Activated T-cell treated with anti-CD3 and anti-CD28 coated beads, Interleukin-2, amount 50 U/mL, for 72 hours (primary cell): Measurements from ENCODE around the gene TM9SF1. TPM values are rescaled to one million over a fixed set of nuclear protein-coding genes. Genes with fewer than 3 reads are reported as not detected.
"Not testable (repeated sequence)": the region's sequence is repeated elsewhere in the genome, so short reads cannot be mapped to it uniquely, and the experiment has no call there.

ENCODE experiments used
- ATAC-seq, 2 donors: fragments of 150-1000 bp; cut with Tn5 transposase; replicated peaks in 1 of 2; 2 replicates each; pipeline ENCODE4 v1.10.0; 2021; ENCODE audit warnings: moderate library complexity in 2 of 2, mild to moderate bottlenecking in 1 of 2
- DNase-seq, 2 donors: peaks; one replicate each; pipeline ENCODE4 v3.0.0; 2021 to 2022; ENCODE audit warnings: mixed read lengths in 1 of 2
- H3K27ac Mint-ChIP-seq: one replicate; pipeline ENCODE4 v1.8.0; 2022; ENCODE audit warnings: mild to moderate bottlenecking, moderate library complexity, mixed read lengths
- H3K27me3 Mint-ChIP-seq: one replicate; pipeline ENCODE4 v1.8.0; 2022; ENCODE audit warnings: low read depth, mixed read lengths
- H3K36me3 Mint-ChIP-seq, 2 donors: one replicate each; pipeline ENCODE4 v1.8.0; 2022; ENCODE audit warnings: mixed read lengths in 2 of 2, mild to moderate bottlenecking in 1 of 2; ENCODE audit not compliant: insufficient read depth in 2 of 2
- H3K4me1 Mint-ChIP-seq: one replicate; pipeline ENCODE4 v1.8.0; 2022; ENCODE audit warnings: low read depth, mixed read lengths
- H3K4me3 Mint-ChIP-seq, 2 donors: one replicate each; pipeline ENCODE4 v1.8.0; 2022; ENCODE audit warnings: mild to moderate bottlenecking in 2 of 2, mixed read lengths in 2 of 2, moderate library complexity in 2 of 2
- H3K9me3 Mint-ChIP-seq, 2 donors: one replicate each; pipeline ENCODE4 v1.8.0; 2022; ENCODE audit warnings: mixed read lengths in 2 of 2
- total RNA-seq, 2 donors: library from RNA; stranded (reverse); gene quantifications; one replicate each; pipeline ENCODE4 v1.2.3, GENCODE V29; 2022

TM9SF1 gene
- total RNA-seq, 2 donors from 2014 or later: 27.4 to 32.5 TPM

DNA sequence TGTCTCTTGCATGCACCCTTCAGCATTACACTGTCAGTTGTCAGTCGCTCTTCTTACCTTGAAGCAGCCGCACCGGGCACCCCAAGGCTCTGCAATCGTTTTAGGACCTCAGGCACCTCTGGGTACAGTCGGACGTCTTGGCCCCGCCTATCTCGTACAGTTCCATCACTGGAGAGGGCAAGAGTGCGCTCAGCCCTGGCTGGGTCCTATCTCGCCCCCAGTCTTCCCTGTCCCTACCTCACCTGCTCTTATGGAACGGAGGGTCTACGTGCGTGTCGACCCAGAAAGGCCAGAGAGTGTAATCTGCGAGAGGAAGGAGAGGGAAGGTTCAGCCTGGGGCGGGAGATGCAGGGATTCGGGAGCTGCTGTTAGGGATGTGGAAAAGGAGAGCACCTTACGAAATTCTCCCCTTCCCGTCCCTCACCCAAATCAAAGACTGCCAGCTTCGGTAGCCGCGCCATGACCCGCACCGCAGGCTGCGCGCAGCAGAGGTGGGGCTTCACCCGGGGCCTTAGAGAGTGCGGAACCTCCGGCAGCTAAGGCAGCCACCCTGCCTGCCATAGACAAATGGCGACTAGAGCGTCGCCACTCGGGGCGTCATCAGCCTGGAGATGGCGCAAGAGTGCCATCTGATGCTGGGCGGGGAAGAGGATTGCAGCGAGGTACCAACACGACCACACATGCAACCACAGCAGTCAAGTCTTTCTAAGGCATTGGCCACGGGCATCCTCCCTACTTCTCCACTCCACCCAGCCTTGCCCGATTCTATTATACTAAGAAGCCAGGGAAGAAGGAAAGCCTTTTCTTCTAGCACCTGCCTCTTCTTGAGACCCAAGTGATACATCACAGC is 20.5 kb upstream of the TM9SF1 start, which contains the start of gene MDP1:
Gene MDP1, minus strand, starts transcription at position 572 of the 850 bp plus-strand sequence. Its CDS starts 111 bp downstream, at position 461.
- peak within 1 kb of the TSS; percentile 79 to 91 for H3K4me3 Mint-ChIP-seq
- peak; percentile 88 to 89 for DNase-seq
- no peaks in the 10 kb centered on the region for H3K9me3 Mint-ChIP-seq
- H3K27ac Mint-ChIP-seq: peak within 1 kb of the TSS; percentile 93
- H3K36me3 Mint-ChIP-seq: peaks cover 5 to 9% of the 10 kb centered on the region in 2 donors
- H3K27me3 Mint-ChIP-seq: no peaks in the 10 kb centered on the region
- peak; percentile 76 to 77 for ATAC-seq
- H3K4me1 Mint-ChIP-seq: peaks cover 50% of the 10 kb centered on the region

- peaks cover 58% of the 10 kb centered on the region for H3K4me1 Mint-ChIP-seq
- ATAC-seq: no peak
Observed at GRCh38 chr14:24213866-24214662, 18.8 kb upstream of the TM9SF1 start.

GRCh38 chr14:24212924-24213865 is 18.0 kb upstream of the TM9SF1 start, which contains the start of gene CHMP4A:
CHMP4A (minus strand) TSS chr14:24213488; CDS start chr14:24213439, 49 bp downstream.
- ATAC-seq (peak; percentile 86 to 88), DNase-seq (peak; percentile 96 to 98)
- H3K36me3 Mint-ChIP-seq: peaks cover 13 to 19% of the 10 kb centered on the region in 2 donors
- no peaks in the 10 kb centered on the region for H3K9me3 Mint-ChIP-seq
- H3K4me3 Mint-ChIP-seq: peak within 1 kb of the TSS; percentile 79 to 91
- H3K4me1 Mint-ChIP-seq: peaks cover 58% of the 10 kb centered on the region
- H3K27me3 Mint-ChIP-seq: no peaks in the 10 kb centered on the region
- H3K27ac Mint-ChIP-seq: peak within 1 kb of the TSS; percentile 93

More at GRCh38 chr14:24213866-24214662, 18.8 kb upstream of the TM9SF1 start:
- peak overlapping the region; percentile 93 for H3K27ac Mint-ChIP-seq
- peaks cover 13 to 16% of the 10 kb centered on the region in 2 donors for H3K36me3 Mint-ChIP-seq
- DNase-seq: no peak
- no peaks in the 10 kb centered on the region for H3K27me3 Mint-ChIP-seq
- peak overlapping the region; percentile 79 to 91 for H3K4me3 Mint-ChIP-seq
- no peaks in the 10 kb centered on the region for H3K9me3 Mint-ChIP-seq

- H3K4me1 Mint-ChIP-seq: peaks cover 63% of the 10 kb centered on the region
Observed at GRCh38 chr14:24211311-24211710, 16.1 kb upstream of the TM9SF1 start.

DNA sequence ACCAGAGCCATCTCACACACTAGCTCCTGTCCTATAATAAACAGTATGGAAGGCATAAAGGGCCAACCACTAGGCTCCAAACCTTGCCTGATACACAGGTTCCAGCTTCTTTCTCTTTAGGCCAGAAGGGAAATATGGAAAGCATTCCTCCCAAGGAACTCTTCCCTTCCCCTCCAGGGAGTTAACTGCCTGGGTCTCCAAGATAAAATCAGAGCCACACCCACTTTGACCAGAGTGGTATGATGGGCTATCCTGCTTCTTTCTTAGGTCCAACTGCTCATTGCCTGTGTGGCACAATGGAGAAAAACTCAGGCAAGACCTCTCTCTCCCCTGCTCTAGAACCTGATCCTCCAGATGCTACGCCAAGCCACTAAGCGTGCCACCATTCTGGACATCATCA is 12.4 kb upstream of the TM9SF1 start:
- Mint-ChIP-seq H3K36me3 (peaks cover 25 to 40% of the 10 kb centered on the region in 2 donors), H3K4me1 (peaks cover 36% of the 10 kb centered on the region), H3K27ac (peak overlapping the region; percentile 45), H3K27me3 (no peaks in the 10 kb centered on the region), H3K4me3 (no peak overlapping the region), H3K9me3 (peaks cover 3 to 4% of the 10 kb centered on the region in 2 donors)
- DNase-seq (no peak), ATAC-seq (no peak)

More at GRCh38 chr14:24211311-24211710, 16.1 kb upstream of the TM9SF1 start:
- Mint-ChIP-seq H3K36me3 (peaks cover 18 to 33% of the 10 kb centered on the region in 2 donors), H3K4me3 (no peak overlapping the region), H3K27me3 (no peaks in the 10 kb centered on the region), H3K27ac (no peak overlapping the region), H3K9me3 (no peaks in the 10 kb centered on the region)
- no peak for DNase-seq
- no peak for ATAC-seq

GRCh38 chr14:24207104-24207551 is 11.9 kb upstream of the TM9SF1 start:
- ATAC-seq: peak in 1 of 2 donors; percentile 41
- peaks cover 3 to 5% of the 10 kb centered on the region in 2 donors for H3K9me3 Mint-ChIP-seq
- H3K4me1 Mint-ChIP-seq: peaks cover 31% of the 10 kb centered on the region
- H3K4me3 Mint-ChIP-seq: no peak overlapping the region
- peak overlapping the region; percentile 40 for H3K27ac Mint-ChIP-seq
- no peak for DNase-seq
- no peaks in the 10 kb centered on the region for H3K27me3 Mint-ChIP-seq
- peaks cover 25 to 44% of the 10 kb centered on the region in 2 donors for H3K36me3 Mint-ChIP-seq

DNA sequence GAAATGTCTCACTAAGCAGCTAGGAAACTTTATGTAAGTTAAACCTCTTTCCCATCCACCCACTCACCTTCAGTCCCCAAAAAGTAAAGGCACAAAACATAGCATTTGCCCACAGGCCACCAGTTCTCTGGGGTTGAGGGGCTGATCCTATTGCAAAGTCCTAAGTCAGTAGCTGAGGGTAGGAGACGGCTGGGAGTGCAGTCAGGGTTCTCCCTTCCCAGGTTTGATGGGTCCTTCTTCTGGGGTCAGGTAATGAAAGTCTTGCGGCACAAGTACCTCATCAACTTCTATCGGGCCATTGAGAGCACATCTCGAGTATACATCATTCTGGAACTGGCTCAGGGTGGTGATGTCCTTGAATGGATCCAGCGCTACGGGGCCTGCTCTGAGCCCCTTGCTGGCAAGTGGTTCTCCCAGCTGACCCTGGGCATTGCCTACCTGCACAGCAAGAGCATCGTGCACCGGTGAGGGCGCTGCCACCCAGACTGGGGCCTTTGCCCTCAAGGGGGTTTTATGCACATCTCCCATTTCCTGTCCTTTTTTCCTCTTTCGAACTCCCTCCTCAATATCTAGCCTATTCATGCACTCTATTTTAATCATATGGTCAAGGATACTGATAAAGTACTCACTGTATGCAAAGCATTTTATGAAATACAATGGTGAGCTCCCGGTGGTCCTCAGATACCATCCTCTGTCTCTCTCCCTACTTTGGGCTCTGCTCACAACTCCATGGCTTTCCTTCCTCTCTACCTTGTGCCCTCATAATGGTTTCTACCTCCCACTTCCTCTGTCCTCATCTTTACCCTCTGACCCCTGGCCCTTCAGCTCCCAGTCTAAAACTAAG is 11.2 kb upstream of the TM9SF1 start:
- Mint-ChIP-seq H3K27me3 (no peaks in the 10 kb centered on the region), H3K27ac (peak overlapping the region; percentile 40), H3K9me3 (peaks cover 6 to 7% of the 10 kb centered on the region in 2 donors), H3K4me1 (peaks cover 24% of the 10 kb centered on the region), H3K36me3 (peaks cover 27 to 47% of the 10 kb centered on the region in 2 donors), H3K4me3 (no peak overlapping the region)
- DNase-seq (no peak), ATAC-seq (no peak)

- H3K27me3 Mint-ChIP-seq: no peaks in the 10 kb centered on the region
- no peak overlapping the region for H3K4me3 Mint-ChIP-seq
- no peak overlapping the region for H3K27ac Mint-ChIP-seq
- ATAC-seq: no peak
- H3K36me3 Mint-ChIP-seq: peaks cover 24 to 40% of the 10 kb centered on the region in 2 donors
- H3K4me1 Mint-ChIP-seq: peaks cover 11% of the 10 kb centered on the region
- peaks cover 6 to 10% of the 10 kb centered on the region in 2 donors for H3K9me3 Mint-ChIP-seq
- DNase-seq: no peak
Observed at GRCh38 chr14:24204163-24205146, 9.2 kb upstream of the TM9SF1 start.

DNA sequence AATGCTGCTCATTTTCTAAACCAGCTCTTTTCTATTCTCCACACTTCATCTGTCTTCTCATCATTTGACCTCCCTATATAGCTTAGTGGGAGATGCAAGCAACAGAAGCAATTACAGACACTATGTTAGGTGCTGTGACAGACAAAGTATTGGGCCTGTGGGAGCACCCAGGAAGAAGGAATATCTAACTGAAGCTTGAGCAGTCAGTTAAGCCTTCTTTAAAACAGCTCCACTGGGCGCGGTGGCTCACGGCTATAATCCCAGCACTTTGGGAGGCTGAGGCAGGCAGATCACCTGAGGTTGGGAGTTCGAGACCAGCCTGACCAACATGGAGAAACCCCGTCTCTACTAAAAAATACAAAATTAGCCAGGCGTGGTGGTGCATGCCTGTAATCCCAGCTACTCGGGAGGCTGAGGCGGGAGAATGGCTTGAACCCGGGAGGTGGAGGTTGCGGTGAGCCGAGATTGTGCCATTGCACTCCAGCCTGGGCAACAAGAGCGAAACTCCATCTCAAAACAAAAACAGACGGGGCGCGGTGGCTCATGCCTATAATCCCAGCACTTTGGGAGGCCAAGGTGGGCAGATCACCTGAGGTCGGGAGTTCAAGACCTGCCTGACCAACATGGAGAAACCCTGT is 8.1 kb upstream of the TM9SF1 start:
- H3K27ac Mint-ChIP-seq, H3K4me3 Mint-ChIP-seq, ATAC-seq, DNase-seq, H3K9me3 Mint-ChIP-seq, H3K27me3 Mint-ChIP-seq: not testable (repeated sequence)
- Mint-ChIP-seq H3K4me1 (peaks cover 22% of the 10 kb centered on the region), H3K36me3 (peaks cover 27 to 48% of the 10 kb centered on the region in 2 donors)

DNA sequence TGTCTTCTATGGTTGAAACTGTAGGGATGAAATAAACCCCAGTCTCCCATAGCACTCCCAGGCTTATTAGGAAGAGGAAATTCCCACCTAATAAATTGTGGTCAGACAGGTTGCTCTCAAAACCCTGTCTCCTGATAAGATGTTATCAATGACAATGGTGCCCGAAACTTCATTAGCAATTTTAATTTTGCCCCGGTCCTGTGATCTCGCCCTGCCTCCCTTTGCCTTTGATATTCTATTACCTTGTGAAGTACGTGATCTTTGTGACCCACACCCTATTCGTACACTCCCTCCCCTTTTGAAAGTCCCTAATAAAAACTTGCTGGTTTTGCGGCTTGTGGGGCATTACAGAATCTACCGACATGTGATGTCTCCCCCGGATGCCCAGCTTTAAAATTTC is 7.3 kb upstream of the TM9SF1 start:
- H3K27me3 Mint-ChIP-seq, H3K27ac Mint-ChIP-seq, H3K4me3 Mint-ChIP-seq, ATAC-seq, H3K9me3 Mint-ChIP-seq, DNase-seq: not testable (repeated sequence)
- peaks cover 28% of the 10 kb centered on the region for H3K4me1 Mint-ChIP-seq
- peaks cover 25 to 41% of the 10 kb centered on the region in 2 donors for H3K36me3 Mint-ChIP-seq
